Fibroblast of lung (primary cell): ENCODE measurements around the gene OR2D3. TPM values are rescaled to one million over a fixed set of nuclear protein-coding genes. Genes with fewer than 3 reads are reported as not detected.

Experiments used
- DNase-seq, 2 donors: peaks; one replicate each; pipeline versions ENCODE4 v3.0.0 to v3.0.0-alpha.2; 2010; ENCODE audit warnings: low read depth in 2 of 2
- H2AFZ ChIP-seq: 2 replicates; pipeline ENCODE4 v1.5.1; 2012; ENCODE audit warnings: low read length, control low read depth, inconsistent platforms
- H3K27ac ChIP-seq: 2 replicates; pipeline ENCODE4 v1.5.1; 2011; ENCODE audit warnings: low read length, control low read depth; ENCODE audit not compliant: insufficient read depth
- H3K27me3 ChIP-seq: 2 replicates; pipeline ENCODE4 v1.5.1; 2011; ENCODE audit warnings: mild to moderate bottlenecking, low read length; ENCODE audit not compliant: control insufficient read depth, insufficient read depth
- H3K36me3 ChIP-seq: 2 replicates; pipeline ENCODE4 v1.5.1; 2011; ENCODE audit warnings: low read length; ENCODE audit not compliant: control insufficient read depth, insufficient read depth
- H3K4me1 ChIP-seq: 2 replicates; pipeline ENCODE4 v1.5.1; 2011; ENCODE audit warnings: low read length; ENCODE audit not compliant: control insufficient read depth, insufficient read depth; ENCODE audit errors: extremely low read depth
- H3K4me2 ChIP-seq: 2 replicates; pipeline ENCODE4 v1.5.1; 2011; ENCODE audit warnings: low read length, control low read depth; ENCODE audit not compliant: insufficient read depth; ENCODE audit errors: extremely low read depth
- H3K4me3 ChIP-seq, 4 experiments: fragments of 200-600 bp in 1 of 4; sonication (generic) in 1 of 4; replicated peaks in 1 of 4; 2 replicates each; pipeline ENCODE4 v1.5.1; 2011 to 2016; ENCODE audit warnings: low read length in 4 of 4, low read depth in 3 of 4, mild to moderate bottlenecking in 3 of 4, control low read depth in 2 of 4, inconsistent platforms in 1 of 4, mixed read lengths in 1 of 4; ENCODE audit not compliant: insufficient read depth in 1 of 4; ENCODE audit errors: control extremely low read depth in 1 of 4
- H3K79me2 ChIP-seq: 2 replicates; pipeline ENCODE4 v1.5.1; 2012; ENCODE audit warnings: mild to moderate bottlenecking, low read length, inconsistent platforms; ENCODE audit not compliant: control insufficient read depth, insufficient read depth
- H3K9ac ChIP-seq: 2 replicates; pipeline ENCODE4 v1.5.1; 2011; ENCODE audit warnings: mild to moderate bottlenecking, low read length, control low read depth; ENCODE audit not compliant: insufficient read depth
- H3K9me3 ChIP-seq: 2 replicates; pipeline ENCODE4 v1.5.1; 2012; ENCODE audit warnings: low read depth, low read length; ENCODE audit not compliant: control insufficient read depth, insufficient read depth
- H4K20me1 ChIP-seq: 2 replicates; pipeline ENCODE4 v1.5.1; 2011; ENCODE audit warnings: low read length; ENCODE audit not compliant: control insufficient read depth, insufficient read depth; ENCODE audit errors: extremely low read depth
- EZH2 ChIP-seq: IDR thresholded peaks from 2 replicates; pipeline ENCODE4 v1.5.1; 2012; ENCODE audit warnings: low read length, control low read depth, mild to moderate bottlenecking; ENCODE audit errors: missing control alignments
- polyA plus RNA-seq, 2 donors: library from polyadenylated mRNA; depleted of rRNA in 1 of 2; stranded (reverse) in 1 of 2; unstranded in 1 of 2; fragments of >200 nt; gene quantifications; 2 replicates each; pipeline ENCODE4 v1.2.1, GENCODE V29; 2011 to 2012; ENCODE audit warnings: missing spikeins in 1 of 2
- total RNA-seq: library from RNA; depleted of rRNA; stranded (reverse); fragments of >200 nt; gene quantifications from 2 replicates; pipeline ENCODE4 v1.2.1, GENCODE V29; 2014
- TF ChIP-seq, protein P1 (sequence below), 2 donors: IDR thresholded peaks in 1 of 2; conservative IDR thresholded peaks in 1 of 2; 1 replicate in 1 of 2; 2 replicates in 1 of 2; pipeline ENCODE4 v1.5.1; 2011 to 2012; ENCODE audit warnings: low read length in 2 of 2, control low read depth in 1 of 2, inconsistent platforms in 1 of 2, low read depth in 1 of 2, mild to moderate bottlenecking in 1 of 2

Gene OR2D3
- total and polyA plus RNA-seq, 2 donors (not counting 1 experiment from before 2014, with no cell fraction given) = not detected

DNA sequence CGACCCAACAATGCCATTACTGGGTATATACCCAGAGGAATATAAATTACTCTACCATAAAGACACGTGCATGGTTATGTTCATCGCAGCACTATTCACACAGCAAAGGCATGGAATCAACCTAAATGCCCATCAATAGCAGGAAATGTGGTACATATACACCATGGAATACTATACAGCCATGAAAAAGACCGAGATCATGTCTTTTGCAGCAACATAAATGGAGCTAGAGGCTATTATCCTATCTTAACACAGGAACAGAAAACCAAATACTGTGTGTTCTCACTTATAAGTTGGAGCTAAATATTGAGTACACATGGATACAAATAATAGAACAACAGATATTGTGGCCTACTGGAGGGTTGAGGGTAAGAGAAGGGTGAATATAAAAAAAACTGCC, 32.0 kb upstream of the OR2D3 start:
- Histone ChIP-seq H3K9ac (no peak overlapping the region), H3K9me3 (no peaks in the 10 kb centered on the region), H3K27me3 (no peaks in the 10 kb centered on the region), H3K4me3 (no peak overlapping the region), H4K20me1 (no peaks in the 10 kb centered on the region), H3K4me1 (no peaks in the 10 kb centered on the region), H3K79me2 (no peaks in the 10 kb centered on the region), H3K4me2 (no peak overlapping the region), H3K27ac (no peak overlapping the region), H3K36me3 (no peaks in the 10 kb centered on the region), H2AFZ (no peak overlapping the region)
- no peak for DNase-seq
- TF ChIP-seq, protein P1, sequence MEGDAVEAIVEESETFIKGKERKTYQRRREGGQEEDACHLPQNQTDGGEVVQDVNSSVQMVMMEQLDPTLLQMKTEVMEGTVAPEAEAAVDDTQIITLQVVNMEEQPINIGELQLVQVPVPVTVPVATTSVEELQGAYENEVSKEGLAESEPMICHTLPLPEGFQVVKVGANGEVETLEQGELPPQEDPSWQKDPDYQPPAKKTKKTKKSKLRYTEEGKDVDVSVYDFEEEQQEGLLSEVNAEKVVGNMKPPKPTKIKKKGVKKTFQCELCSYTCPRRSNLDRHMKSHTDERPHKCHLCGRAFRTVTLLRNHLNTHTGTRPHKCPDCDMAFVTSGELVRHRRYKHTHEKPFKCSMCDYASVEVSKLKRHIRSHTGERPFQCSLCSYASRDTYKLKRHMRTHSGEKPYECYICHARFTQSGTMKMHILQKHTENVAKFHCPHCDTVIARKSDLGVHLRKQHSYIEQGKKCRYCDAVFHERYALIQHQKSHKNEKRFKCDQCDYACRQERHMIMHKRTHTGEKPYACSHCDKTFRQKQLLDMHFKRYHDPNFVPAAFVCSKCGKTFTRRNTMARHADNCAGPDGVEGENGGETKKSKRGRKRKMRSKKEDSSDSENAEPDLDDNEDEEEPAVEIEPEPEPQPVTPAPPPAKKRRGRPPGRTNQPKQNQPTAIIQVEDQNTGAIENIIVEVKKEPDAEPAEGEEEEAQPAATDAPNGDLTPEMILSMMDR (conservative IDR thresholded peaks at IDR 0.05 in 1 of 2, IDR thresholded peaks at IDR 0.05 in 1 of 2; ENCODE audit: low read depth in 1 of 2, low read length in 2 of 2) = no peak
- no peak for TF ChIP-seq EZH2

- no peak overlapping the region for H3K4me3 ChIP-seq
- H3K27me3 ChIP-seq = no peaks in the 10 kb centered on the region
- DNase-seq = no peak
These were observed 31.0 kb upstream of the OR2D3 start for GRCh38 chr11:6889835-6890234.

GRCh38 chr11:6892400-6892799, 28.4 kb upstream of the OR2D3 start, which contains the start of gene OR2D2:
OR2D2 (minus strand) TSS chr11:6892500; CDS start chr11:6892500, 0 bp downstream.
- Histone ChIP-seq H2AFZ (no peak within 1 kb of the TSS), H3K9ac (no peak within 1 kb of the TSS), H3K27ac (no peak within 1 kb of the TSS), H3K27me3 (no peaks in the 10 kb centered on the region), H3K36me3 (no peaks in the 10 kb centered on the region), H4K20me1 (no peaks in the 10 kb centered on the region), H3K4me3 (no peak within 1 kb of the TSS), H3K9me3 (no peaks in the 10 kb centered on the region), H3K4me1 (no peaks in the 10 kb centered on the region), H3K79me2 (no peaks in the 10 kb centered on the region), H3K4me2 (no peak within 1 kb of the TSS)
- TF ChIP-seq EZH2 = no peak
- TF ChIP-seq, protein P1 (conservative IDR thresholded peaks at IDR 0.05 in 1 of 2, IDR thresholded peaks at IDR 0.05 in 1 of 2; ENCODE audit: low read depth in 1 of 2, low read length in 2 of 2) = no peak
- DNase-seq = no peak

More at GRCh38 chr11:6889835-6890234, 31.0 kb upstream of the OR2D3 start:
- Histone ChIP-seq H4K20me1 (no peaks in the 10 kb centered on the region), H3K9ac (no peak overlapping the region), H3K4me1 (no peaks in the 10 kb centered on the region), H2AFZ (no peak overlapping the region), H3K36me3 (no peaks in the 10 kb centered on the region), H3K27ac (no peak overlapping the region), H3K4me2 (no peak overlapping the region), H3K79me2 (no peaks in the 10 kb centered on the region), H3K9me3 (no peaks in the 10 kb centered on the region)
- TF ChIP-seq, protein P1 (conservative IDR thresholded peaks at IDR 0.05 in 1 of 2, IDR thresholded peaks at IDR 0.05 in 1 of 2; ENCODE audit: low read depth in 1 of 2, low read length in 2 of 2) = no peak
- TF ChIP-seq EZH2 = no peak
